Liver (tissue), 3 donors: ENCODE data around the gene DNMT3A.

Source experiments
- CTCF ChIP-seq: fragments of 150-350 bp; IDR thresholded peaks from 2 replicates; pipeline ENCODE4 v1.5.1; 2017; ENCODE audit warnings: improper control_type of control experiment, low read depth, low read length; ENCODE audit not compliant: missing input control
- GABPA ChIP-seq, 2 donors: IDR thresholded peaks in 1 of 2; conservative IDR thresholded peaks in 1 of 2; 2 replicates each; pipeline ENCODE4 v1.6.1; 2016; ENCODE audit warnings: antibody characterized with exemption in 2 of 2, mild to moderate bottlenecking in 1 of 2, moderate library complexity in 1 of 2
- HNF4G ChIP-seq: IDR thresholded peaks from 2 replicates; pipeline ENCODE4 v1.6.1; 2016; ENCODE audit warnings: antibody characterized with exemption
- JUND ChIP-seq, 2 donors: IDR thresholded peaks; 2 replicates each; pipeline ENCODE4 v1.6.1; 2016; ENCODE audit warnings: antibody characterized with exemption in 2 of 2
- RAD21 ChIP-seq, 2 donors: IDR thresholded peaks; 2 replicates each; pipeline ENCODE4 v1.6.1; 2016; ENCODE audit warnings: antibody characterized with exemption in 2 of 2, mild to moderate bottlenecking in 2 of 2
- SP1 ChIP-seq: IDR thresholded peaks from 2 replicates; pipeline ENCODE4 v1.6.1; 2018; ENCODE audit warnings: antibody characterized with exemption, mild to moderate bottlenecking
- TAF1 ChIP-seq: conservative IDR thresholded peaks from 2 replicates; pipeline ENCODE4 v1.6.1; 2016; ENCODE audit warnings: antibody characterized with exemption, mild to moderate bottlenecking
- YY1 ChIP-seq: IDR thresholded peaks from 2 replicates; pipeline ENCODE4 v1.6.1; 2016; ENCODE audit warnings: antibody characterized with exemption, mild to moderate bottlenecking
- TF ChIP-seq, protein P1 (sequence below): IDR thresholded peaks from 2 replicates; pipeline ENCODE4 v1.6.1; 2016; ENCODE audit warnings: antibody characterized with exemption
- TF ChIP-seq, protein P2 (sequence below): IDR thresholded peaks from 2 replicates; pipeline ENCODE4 v1.6.1; 2016; ENCODE audit warnings: antibody characterized with exemption
- TF ChIP-seq, protein P3 (sequence below): IDR thresholded peaks from 2 replicates; pipeline ENCODE4 v1.6.1; 2016; ENCODE audit warnings: antibody characterized with exemption, mild to moderate bottlenecking
- TF ChIP-seq, protein P4 (sequence below): IDR thresholded peaks from 2 replicates; pipeline ENCODE4 v1.6.1; 2016; ENCODE audit warnings: antibody characterized with exemption
- donor health status: healthy.
- donor health status: healthy.

DNA sequence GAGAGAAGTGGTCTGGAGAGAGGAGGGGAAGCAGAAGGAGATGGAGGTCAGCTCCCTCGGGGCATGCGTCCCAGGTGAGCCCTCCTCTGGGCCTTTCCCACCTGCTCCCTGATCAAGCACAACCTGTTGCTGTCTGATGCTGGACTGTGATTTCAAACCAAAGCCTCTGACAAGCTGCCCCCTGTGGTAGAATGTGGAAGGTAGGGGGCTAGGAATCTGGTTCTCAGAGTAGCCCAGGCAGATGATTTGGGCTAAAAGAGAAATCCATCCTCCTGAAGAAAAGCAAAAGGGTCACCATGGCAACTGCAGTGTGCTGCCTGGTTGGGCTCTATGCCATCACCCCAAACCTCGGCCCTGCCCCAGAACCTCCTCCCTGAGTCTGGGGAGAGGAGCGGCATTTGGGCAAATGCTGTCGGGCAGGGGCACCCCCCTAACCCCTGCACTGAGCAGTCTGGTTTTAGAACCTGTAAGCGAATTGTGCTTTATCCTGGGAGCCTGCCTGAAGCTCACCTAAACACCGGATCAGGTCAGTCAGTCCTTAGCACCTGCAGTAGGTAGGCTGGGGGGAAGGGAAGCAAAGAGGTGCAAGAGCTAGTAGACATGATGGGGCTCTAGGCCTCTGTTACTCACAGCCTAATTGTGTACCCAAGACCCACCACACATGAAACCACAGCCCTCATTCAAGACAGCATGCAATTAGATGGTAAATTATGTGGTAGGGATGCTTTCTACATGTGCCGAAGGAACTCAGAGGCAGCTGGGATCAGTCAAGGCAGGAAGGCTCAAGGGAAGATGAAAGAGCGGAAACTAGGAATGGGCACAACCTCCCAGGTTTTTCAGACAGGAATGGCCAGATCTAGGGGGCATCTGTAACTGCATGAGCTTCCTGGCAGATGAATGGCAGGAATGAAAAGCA, 83.5 kb downstream of the DNMT3A start:
- TF ChIP-seq JUND (IDR thresholded peaks at IDR 0.05) = no peak
- TF ChIP-seq HNF4G = no peak
- TF ChIP-seq CTCF = no peak
- TF ChIP-seq, protein P1, sequence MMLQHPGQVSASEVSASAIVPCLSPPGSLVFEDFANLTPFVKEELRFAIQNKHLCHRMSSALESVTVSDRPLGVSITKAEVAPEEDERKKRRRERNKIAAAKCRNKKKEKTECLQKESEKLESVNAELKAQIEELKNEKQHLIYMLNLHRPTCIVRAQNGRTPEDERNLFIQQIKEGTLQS = no peak
- no peak for TF ChIP-seq TAF1
- TF ChIP-seq, protein P2, sequence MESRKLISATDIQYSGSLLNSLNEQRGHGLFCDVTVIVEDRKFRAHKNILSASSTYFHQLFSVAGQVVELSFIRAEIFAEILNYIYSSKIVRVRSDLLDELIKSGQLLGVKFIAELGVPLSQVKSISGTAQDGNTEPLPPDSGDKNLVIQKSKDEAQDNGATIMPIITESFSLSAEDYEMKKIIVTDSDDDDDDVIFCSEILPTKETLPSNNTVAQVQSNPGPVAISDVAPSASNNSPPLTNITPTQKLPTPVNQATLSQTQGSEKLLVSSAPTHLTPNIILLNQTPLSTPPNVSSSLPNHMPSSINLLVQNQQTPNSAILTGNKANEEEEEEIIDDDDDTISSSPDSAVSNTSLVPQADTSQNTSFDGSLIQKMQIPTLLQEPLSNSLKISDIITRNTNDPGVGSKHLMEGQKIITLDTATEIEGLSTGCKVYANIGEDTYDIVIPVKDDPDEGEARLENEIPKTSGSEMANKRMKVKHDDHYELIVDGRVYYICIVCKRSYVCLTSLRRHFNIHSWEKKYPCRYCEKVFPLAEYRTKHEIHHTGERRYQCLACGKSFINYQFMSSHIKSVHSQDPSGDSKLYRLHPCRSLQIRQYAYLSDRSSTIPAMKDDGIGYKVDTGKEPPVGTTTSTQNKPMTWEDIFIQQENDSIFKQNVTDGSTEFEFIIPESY = no peak
- TF ChIP-seq GABPA (IDR thresholded peaks at IDR 0.05 in 1 of 2, conservative IDR thresholded peaks at IDR 0.05 in 1 of 2) = no peak
- TF ChIP-seq, protein P3, sequence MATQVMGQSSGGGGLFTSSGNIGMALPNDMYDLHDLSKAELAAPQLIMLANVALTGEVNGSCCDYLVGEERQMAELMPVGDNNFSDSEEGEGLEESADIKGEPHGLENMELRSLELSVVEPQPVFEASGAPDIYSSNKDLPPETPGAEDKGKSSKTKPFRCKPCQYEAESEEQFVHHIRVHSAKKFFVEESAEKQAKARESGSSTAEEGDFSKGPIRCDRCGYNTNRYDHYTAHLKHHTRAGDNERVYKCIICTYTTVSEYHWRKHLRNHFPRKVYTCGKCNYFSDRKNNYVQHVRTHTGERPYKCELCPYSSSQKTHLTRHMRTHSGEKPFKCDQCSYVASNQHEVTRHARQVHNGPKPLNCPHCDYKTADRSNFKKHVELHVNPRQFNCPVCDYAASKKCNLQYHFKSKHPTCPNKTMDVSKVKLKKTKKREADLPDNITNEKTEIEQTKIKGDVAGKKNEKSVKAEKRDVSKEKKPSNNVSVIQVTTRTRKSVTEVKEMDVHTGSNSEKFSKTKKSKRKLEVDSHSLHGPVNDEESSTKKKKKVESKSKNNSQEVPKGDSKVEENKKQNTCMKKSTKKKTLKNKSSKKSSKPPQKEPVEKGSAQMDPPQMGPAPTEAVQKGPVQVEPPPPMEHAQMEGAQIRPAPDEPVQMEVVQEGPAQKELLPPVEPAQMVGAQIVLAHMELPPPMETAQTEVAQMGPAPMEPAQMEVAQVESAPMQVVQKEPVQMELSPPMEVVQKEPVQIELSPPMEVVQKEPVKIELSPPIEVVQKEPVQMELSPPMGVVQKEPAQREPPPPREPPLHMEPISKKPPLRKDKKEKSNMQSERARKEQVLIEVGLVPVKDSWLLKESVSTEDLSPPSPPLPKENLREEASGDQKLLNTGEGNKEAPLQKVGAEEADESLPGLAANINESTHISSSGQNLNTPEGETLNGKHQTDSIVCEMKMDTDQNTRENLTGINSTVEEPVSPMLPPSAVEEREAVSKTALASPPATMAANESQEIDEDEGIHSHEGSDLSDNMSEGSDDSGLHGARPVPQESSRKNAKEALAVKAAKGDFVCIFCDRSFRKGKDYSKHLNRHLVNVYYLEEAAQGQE = no peak
- TF ChIP-seq, protein P4, sequence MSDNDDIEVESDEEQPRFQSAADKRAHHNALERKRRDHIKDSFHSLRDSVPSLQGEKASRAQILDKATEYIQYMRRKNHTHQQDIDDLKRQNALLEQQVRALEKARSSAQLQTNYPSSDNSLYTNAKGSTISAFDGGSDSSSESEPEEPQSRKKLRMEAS = no peak
- no peak for TF ChIP-seq SP1
- TF ChIP-seq YY1 = no peak
- TF ChIP-seq RAD21 (IDR thresholded peaks at IDR 0.05) = no peak
